ENCODE data around the gene ANKRD17.

- 0 out of 6 replicates have a peak, but pooled peaks of 1 of the 3 experiments have one; percentile 7 for TF ChIP-seq CTCF (IDR thresholded peaks at IDR 0.05 in 2 of 3, conservative IDR thresholded peaks at IDR 0.05 in 1 of 3; ENCODE audit: borderline replicate concordance in 1 of 3, insufficient read depth in 1 of 3, low read depth in 2 of 3, low read length in 2 of 3)
- TF ChIP-seq FOSL1 (IDR thresholded peaks at IDR 0.05; ENCODE audit: low read depth): no peak
- TF ChIP-seq POLR2AphosphoS5 (IDR thresholded peaks at IDR 0.05; ENCODE audit: low read depth, low read length): no peak
- TF ChIP-seq REST (IDR thresholded peaks at IDR 0.05; ENCODE audit: low read depth): no peak
- TF ChIP-seq EZH2 (IDR thresholded peaks at IDR 0.05): no peak
- TF ChIP-seq ZNF274 (IDR thresholded peaks at IDR 0.05; ENCODE audit: low read depth, low read length): no peak
These were observed 189.9 kb downstream of the ANKRD17 start for GRCh38 chr4:73068491-73069337.
